DMS53 (cell line): Measurements from ENCODE around the gene HPCAL1.
A peak's percentile ranks its signal among the peaks of the same experiment; 100 is the strongest.

Experiments
- DNase-seq: peaks from one replicate; lab custom pipeline; 2025; lab: John Stamatoyannopoulos, UW

Gene HPCAL1

GRCh38 chr2:10269711-10270610 lies 32.7 kb upstream of the HPCAL1 start:
- no peak for DNase-seq

DNA sequence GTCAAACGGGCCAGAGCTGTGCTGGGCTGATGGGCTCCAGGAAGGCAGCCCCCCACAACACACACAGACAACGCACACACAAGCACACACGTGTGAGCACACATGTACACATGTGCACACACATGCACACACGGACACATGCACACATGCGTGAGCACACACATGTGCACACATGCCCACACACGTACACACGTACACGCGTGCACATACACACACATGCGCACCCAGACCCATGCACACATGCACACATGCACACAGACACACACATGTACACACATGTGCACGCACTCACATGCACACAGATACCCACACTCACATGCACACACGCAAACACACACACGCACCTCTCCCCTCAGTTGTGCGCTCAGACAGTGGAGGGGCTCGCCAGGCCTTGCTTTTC lies 31.2 kb upstream of the HPCAL1 start:
- DNase-seq = no peak

GRCh38 chr2:10271946-10272345 lies 30.8 kb upstream of the HPCAL1 start:
- DNase-seq = no peak

DNA sequence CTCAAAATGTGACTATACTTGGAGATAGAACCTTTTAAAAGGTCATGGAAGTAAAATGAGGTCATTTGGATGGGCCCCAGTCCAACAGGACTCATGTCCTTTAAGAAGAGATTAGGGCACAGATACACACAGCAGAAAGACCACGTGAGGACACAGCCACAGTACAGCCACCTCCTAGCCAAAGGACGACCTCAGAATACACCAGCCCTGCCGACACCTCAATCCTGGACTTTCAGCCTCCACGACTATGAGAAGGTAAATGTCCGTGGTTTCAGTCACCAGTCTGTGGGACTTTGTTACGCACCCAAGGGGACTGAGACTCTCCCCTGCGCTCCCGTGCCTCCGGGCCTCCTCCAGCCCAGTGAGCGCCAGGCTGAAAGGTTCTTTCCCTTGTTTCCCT lies 30.2 kb upstream of the HPCAL1 start:
- DNase-seq = no peak

DNA sequence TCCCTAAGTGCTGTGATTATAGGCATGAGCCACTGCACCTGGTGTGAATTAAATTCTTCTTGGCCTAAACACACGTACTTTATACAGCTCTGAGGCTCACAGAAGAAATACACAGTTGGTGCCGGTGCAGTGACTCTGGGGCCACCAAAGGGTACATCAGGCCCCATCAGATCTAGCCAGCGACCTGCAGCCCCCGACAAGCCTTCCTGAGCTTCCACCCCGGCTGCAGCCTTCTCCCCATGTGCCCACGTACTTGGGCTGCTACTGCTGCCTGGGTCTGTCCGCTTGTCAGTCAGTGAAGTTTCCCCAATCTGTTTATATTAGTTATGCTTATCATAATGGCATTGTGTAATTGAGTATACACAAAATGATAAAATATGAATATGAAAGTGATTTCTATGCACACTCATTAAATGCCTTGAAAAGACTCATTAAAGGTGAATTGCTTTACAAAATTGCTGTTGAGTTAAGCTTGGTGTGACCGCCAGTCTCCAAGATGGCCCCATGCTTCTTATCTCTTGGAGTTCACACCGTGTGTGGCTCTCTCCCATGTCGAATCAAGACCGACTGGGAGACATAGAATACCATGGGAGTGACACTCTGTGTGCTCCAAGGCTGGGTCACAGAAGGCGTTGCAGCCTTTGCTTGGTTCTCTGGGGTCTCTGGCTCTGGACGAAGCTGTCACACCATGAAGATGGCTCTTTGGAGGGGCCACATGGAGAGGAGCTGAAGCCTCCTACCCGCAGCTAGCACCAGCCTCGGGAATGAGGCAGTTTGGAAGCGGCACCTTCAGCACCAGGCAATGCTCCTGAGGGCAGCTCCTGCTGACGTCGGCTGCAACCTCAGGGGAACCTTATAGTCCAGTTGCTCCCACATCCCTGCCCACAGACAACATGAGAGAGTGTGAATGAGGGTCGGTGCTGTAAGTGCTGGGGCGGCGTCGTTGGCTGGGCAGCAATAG lies 29.2 kb upstream of the HPCAL1 start:
- DNase-seq = no peak

- no peak for DNase-seq
These were observed 28.3 kb upstream of the HPCAL1 start for GRCh38 chr2:10274376-10274775.

- no peak for DNase-seq
These were observed 27.5 kb upstream of the HPCAL1 start for GRCh38 chr2:10274983-10275802.

DNA sequence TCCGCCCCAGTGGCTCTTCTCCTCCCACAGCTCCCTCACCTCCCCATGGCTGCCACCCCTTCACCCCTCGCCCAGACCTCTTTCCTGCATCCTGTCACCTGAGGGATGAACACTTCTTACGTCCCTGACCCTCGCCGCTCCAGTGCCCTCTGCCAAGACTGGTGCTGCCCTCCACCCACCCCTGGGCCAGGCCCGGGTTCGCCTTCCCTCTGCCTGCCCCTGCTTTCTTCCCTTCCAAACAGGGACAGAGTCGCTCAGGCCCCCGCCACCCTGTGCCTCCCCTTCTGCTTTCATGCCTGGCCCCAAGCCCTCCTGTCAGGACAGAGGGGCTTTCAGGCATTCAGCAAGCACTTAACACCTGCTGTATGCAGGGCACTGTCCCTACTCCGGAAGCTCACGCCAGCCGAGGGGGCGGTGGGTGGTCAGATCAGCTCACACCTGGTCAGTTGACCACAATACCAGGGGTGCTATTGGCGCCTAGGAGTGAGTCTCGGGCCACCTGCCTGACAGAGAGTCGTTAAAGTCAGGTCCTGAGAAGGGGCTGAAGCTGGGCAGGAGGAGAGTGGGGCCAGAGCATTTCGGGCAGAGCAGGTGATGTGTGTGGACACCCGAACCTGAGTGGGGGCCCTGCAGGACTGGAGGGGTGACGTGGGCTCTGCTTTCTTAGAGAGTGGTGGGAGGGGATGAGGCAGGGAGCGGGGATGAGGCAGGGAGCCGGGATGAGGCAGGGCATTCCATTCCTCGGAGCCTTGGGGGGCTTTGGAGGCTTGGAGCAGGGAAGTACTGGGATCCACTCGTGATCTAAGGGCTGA lies 26.0 kb upstream of the HPCAL1 start:
- no peak for DNase-seq

GRCh38 chr2:10277293-10278028 lies 25.2 kb upstream of the HPCAL1 start:
- no peak for DNase-seq

DNA sequence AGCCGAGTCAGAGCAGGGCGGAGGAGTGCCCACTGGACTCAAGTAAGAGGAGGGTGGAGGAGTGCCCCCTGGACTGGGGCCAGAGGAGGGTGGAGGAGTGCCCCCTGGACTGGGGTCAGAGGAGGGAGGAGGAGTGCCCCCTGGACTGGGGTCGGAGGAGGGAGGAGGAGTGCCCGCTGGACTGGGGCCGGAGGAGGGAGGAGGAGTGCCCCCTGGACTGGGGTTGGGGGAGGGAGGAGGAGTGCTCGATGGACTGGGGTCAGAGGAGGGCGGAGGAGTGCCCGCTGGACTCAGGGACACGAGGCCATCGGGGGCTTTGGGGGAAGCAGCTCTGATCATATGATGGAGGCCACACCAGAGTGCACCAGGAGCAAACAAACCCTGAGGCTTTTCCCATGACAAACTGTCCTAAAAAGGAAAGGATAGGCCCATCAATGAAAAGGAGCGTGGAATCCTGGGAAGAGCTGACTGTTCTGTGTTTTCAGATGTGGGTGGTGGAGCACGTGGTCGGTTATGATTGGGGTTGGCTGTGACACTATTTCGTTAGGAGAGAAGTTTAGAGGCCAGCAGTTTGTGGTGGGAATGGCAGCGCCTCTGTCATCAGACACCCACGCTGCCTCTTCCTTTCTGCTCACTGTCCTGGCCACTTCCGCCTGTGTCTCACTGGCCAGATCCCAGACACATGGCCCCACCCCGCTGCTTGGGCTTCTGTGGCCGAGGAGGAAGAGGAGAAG lies 24.5 kb upstream of the HPCAL1 start:
- no peak for DNase-seq

GRCh38 chr2:10278763-10279471 lies 23.8 kb upstream of the HPCAL1 start:
- no peak for DNase-seq

DNA sequence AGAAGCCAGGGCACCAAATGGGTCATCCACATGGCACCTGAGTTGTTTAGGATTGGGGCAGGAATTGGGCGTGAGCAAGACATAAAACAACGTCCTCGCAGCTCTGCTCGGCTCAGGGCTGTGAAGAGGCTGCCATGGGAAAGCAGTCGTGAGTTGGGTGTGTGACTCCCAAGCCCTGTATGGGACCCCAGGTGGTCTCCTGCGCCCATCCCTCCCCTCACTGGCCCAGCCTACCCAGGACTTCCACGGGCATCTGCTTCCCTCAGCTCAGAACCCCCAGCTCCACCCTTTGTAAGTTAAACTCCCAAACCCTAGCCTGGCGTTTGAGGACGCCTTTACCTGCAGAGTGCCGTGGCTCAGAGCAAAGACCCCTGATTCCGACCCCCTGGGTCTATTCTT lies 23.2 kb upstream of the HPCAL1 start:
- no peak for DNase-seq

- DNase-seq = no peak
These were observed 22.7 kb upstream of the HPCAL1 start for GRCh38 chr2:10279946-10280463.

- DNase-seq = no peak
These were observed 20.8 kb upstream of the HPCAL1 start for GRCh38 chr2:10281891-10282290.

GRCh38 chr2:10282611-10283105 lies 20.0 kb upstream of the HPCAL1 start:
- no peak for DNase-seq

GRCh38 chr2:10283106-10284062 lies 19.3 kb upstream of the HPCAL1 start:
- DNase-seq = peak; percentile 29

DNA sequence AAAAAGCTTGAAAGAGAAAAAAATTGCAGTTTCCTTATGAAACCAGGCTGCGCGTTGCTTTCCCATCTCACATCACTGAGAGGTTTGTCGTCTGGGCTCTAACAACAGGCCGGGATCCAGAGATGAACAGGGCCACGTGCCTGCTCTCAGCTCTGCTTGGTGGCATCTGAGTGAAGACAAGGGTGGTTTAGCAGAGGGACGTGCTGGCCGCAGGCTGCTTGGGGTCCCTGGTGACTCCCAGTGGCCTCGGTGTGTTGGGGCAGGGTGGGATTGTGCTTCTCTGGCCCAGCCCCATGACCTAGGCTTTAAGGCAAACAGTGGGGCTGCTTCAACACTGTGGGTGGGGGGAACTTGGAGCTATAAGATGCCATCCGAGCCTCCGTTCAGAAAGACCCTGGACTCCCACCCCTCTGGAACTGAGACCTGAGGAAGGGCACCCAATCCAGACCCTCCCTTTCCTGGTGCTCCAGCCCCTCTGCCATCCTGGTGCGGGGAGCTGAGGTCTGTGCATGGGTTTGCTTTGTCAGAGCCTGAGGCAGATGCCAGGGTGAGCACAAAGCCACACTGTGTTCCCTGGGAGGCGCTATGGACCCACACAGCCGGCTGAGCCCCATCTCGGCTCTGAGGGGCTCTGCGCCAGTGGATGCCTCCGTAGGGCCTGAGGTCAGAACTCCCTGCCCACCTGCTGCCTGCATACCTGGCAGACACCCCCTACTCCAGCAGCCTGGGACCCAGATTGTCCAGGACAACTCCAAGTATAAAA lies 18.4 kb upstream of the HPCAL1 start:
- DNase-seq = no peak
